AG10803 (cell line): ENCODE measurements around the gene PANK2.

ENCODE experiments used
- DNase-seq: peaks from one replicate; pipeline ENCODE4 v3.0.0; 2010; ENCODE audit warnings: low read depth
- H3K4me3 ChIP-seq: 2 replicates; pipeline ENCODE4 v1.5.1; 2011; ENCODE audit warnings: mild to moderate bottlenecking, low read length, control low read depth
- CTCF ChIP-seq: conservative IDR thresholded peaks from 2 replicates; pipeline ENCODE4 v1.5.1; 2011; ENCODE audit warnings: mild to moderate bottlenecking, low read length, control low read depth, inconsistent platforms

Gene PANK2

GRCh38 chr20:3863317-3863716, 25.9 kb upstream of the PANK2 start:
- no peak overlapping the region for H3K4me3 ChIP-seq
- DNase-seq: no peak
- no peak for TF ChIP-seq CTCF

GRCh38 chr20:3864518-3864917, 24.7 kb upstream of the PANK2 start:
- H3K4me3 ChIP-seq: no peak overlapping the region
- no peak for DNase-seq
- no peak for TF ChIP-seq CTCF

DNA sequence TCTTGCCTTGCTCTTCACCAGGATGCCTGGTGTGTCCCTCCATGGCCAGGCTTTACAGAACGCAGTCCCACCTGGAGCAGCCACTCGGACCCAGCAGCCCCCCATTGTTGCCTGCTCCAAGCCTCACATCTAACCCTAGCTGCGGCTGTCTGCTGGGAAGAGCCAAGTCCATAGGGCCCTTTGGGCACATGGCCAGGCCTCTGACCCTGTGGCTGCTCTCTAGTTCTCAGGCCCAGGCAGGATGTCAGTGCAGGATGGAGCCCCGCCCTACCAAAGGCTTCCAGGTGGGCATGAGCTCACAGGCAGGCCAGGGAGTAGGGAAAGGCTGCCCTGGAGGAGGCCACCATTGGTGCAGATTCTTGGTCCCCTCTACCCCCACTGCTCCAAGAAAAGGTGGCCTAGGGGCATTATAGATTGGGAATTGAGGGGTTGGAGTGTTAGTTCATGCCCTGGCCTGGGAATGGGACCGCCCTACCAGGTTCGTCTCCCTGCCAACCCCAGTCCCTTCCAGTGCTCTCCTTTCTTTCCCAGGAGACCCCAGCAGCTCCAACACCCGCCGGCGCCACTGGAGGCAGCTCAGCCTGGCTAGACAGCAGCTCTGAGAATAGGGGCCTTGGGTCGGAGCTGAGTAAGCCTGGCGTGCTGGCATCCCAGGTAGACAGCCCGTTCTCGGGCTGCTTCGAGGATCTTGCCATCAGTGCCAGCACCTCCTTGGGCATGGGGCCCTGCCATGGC, 23.9 kb upstream of the PANK2 start:
- no peak for DNase-seq
- TF ChIP-seq CTCF: no peak

DNA sequence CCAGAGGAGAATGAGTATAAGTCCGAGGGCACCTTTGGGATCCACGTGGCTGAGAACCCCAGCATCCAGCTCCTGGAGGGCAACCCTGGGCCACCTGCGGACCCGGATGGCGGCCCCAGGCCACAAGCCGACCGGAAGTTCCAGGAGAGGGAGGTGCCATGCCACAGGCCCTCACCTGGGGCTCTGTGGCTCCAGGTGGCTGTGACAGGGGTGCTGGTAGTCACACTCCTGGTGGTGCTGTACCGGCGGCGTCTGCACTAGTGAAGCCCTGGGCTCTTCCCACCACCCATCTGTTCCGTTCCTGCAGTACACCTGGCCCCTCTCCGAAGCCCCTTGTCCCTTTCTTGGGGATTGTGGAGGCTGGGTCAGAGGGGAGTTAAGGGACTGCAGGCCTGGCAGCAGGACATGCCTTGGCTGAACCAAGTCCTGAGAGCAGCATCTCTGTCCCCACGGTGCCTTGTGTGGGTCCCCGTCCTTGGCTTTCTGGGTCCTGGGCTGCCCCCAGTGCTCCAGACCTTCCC, 23.2 kb upstream of the PANK2 start:
- no peak for TF ChIP-seq CTCF
- DNase-seq: no peak
- no peak overlapping the region for H3K4me3 ChIP-seq

More for the DNA sequence above, 23.9 kb upstream of the PANK2 start:
- no peak overlapping the region for H3K4me3 ChIP-seq

DNA sequence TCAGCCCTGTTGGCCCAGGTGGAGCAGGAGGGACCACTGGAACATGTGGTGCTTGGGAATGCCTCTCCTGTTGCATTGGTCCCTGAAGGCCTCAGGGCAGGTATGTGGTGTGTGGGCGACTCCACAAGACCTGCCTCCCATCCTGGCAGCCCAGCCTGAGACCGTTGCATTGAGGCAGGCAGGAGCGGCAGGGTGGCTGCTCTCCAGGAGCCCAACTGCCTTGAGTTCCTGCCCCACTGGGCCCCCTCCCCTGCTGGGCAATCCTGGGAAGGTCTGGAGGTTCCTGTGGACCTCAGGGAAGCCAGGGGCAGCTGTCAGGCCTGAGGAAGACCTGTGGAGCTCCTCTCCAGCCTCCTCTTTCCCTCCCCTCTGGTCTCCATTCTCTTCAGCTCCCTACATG, 22.7 kb upstream of the PANK2 start:
- no peak for TF ChIP-seq CTCF
- H3K4me3 ChIP-seq: no peak overlapping the region
- DNase-seq: no peak

GRCh38 chr20:3867802-3868201, 21.4 kb upstream of the PANK2 start:
- DNase-seq: no peak
- H3K4me3 ChIP-seq: no peak overlapping the region
- no peak for TF ChIP-seq CTCF
